Sigmoid colon (tissue), 7 donors: ENCODE measurements around the gene CHD5. TPM values are rescaled to one million over a fixed set of nuclear protein-coding genes. Genes with fewer than 3 reads are reported as not detected.

Experiments
- DNase-seq: peaks from one replicate; pipeline ENCODE4 v3.0.0-alpha.2; 2019
- H3K27ac ChIP-seq, 4 donors: fragments of 200-600 bp; sonication (generic); one replicate each; pipeline ENCODE4 v1.5.1; 2016 to 2019; ENCODE audit warnings: mild to moderate bottlenecking in 1 of 4
- H3K27me3 ChIP-seq, 3 donors: fragments of 200-600 bp; sonication (generic); one replicate each; pipeline ENCODE4 v1.5.1; 2019; ENCODE audit warnings: mild to moderate bottlenecking in 1 of 3
- H3K36me3 ChIP-seq, 4 donors: fragments of 200-600 bp; sonication (generic); one replicate each; pipeline ENCODE4 v1.5.1; 2016 to 2019
- H3K4me1 ChIP-seq, 4 donors: fragments of 200-600 bp; sonication (generic); one replicate each; pipeline ENCODE4 v1.5.1; 2017 to 2019
- H3K4me3 ChIP-seq, 4 donors: fragments of 200-600 bp; sonication (generic); one replicate each; pipeline ENCODE4 v1.5.1; 2017 to 2019; ENCODE audit warnings: mild to moderate bottlenecking in 2 of 4, moderate library complexity in 1 of 4
- H3K9me3 ChIP-seq, 4 donors: fragments of 200-600 bp in 3 of 4; sonication (generic) in 3 of 4; one replicate each; pipeline versions ENCODE4 v1.5.1 to v1.6.1; 2013 to 2019
- CTCF ChIP-seq, 4 experiments: fragments of 450-650 bp in 3 of 4; fragments of 200-600 bp in 1 of 4; IDR thresholded peaks; one replicate each; pipeline ENCODE4 v1.5.1; 2016 to 2019; ENCODE audit warnings: antibody characterized with exemption in 4 of 4, mild to moderate bottlenecking in 3 of 4, moderate library complexity in 2 of 4
- EP300 ChIP-seq, 4 donors: sonication (generic); formaldehyde crosslinking; IDR thresholded peaks; one replicate each; pipeline ENCODE4 v1.6.1; 2017; ENCODE audit warnings: antibody characterized with exemption in 4 of 4
- POLR2A ChIP-seq, 2 donors: fragments of 450-650 bp; IDR thresholded peaks; one replicate each; pipeline ENCODE4 v1.6.1; 2016; ENCODE audit warnings: antibody characterized with exemption in 2 of 2, mild to moderate bottlenecking in 2 of 2, moderate library complexity in 2 of 2
- POLR2AphosphoS5 ChIP-seq, 4 donors: sonication (generic); formaldehyde crosslinking; IDR thresholded peaks; one replicate each; pipeline ENCODE4 v1.6.1; 2017; ENCODE audit warnings: antibody characterized with exemption in 4 of 4
- WGBS, 2 donors: extraction: QIAGEN DNeasy Blood & Tissue Kit; methylation state at CpG; one replicate each; pipeline ENCODE4 v1.1.7; 2013; 5-methylcytosine and 5-hydroxymethylcytosine counted together
- intact Hi-C: fragments of 100-400 bp; cut with DNase I; formaldehyde crosslinking; loops from one replicate; pipeline ENCODE4 v1.15.1; 2023
- polyA plus RNA-seq, 3 donors: library from polyadenylated mRNA; stranded (reverse); fragments of 200-250 nt; gene quantifications; one replicate each; pipeline ENCODE4 v1.2.3, GENCODE V29; 2013
- total RNA-seq, 4 donors: library from RNA; depleted of rRNA; stranded (reverse); fragments of >200 nt; gene quantifications; one replicate each; pipeline ENCODE4 v1.1.0, GENCODE V29; 2016
- donor health status: healthy with polysubstance abuse.
- donor health status: Bipolar disorder and iron deficiency.
- donor health status: healthy.

CHD5 gene
- total and polyA plus RNA-seq, 7 donors, result 0.49 to 2.8 (median 1.4) TPM; not detected in 2

- H3K4me3 ChIP-seq, result no peak overlapping the region
- H3K9me3 ChIP-seq, result no peaks in the 10 kb centered on the region
- WGBS, 2 donors, result 83 to 89% methylated on average over 4 of the region's 4 CpGs
- H3K36me3 ChIP-seq, result no peaks in the 10 kb centered on the region
- H3K4me1 ChIP-seq, result peaks cover 0 to 4% (median 3%) of the 10 kb centered on the region in 4 donors
- no peak overlapping the region for H3K27ac ChIP-seq
- intact Hi-C loops, result no loop called here
- H3K27me3 ChIP-seq, result peaks cover 14 to 32% (median 20%) of the 10 kb centered on the region in 3 donors
- no peak for DNase-seq
- TF ChIP-seq CTCF (IDR thresholded peaks at IDR 0.05) (no peak), POLR2AphosphoS5 (IDR thresholded peaks at IDR 0.05) (no peak), EP300 (IDR thresholded peaks at IDR 0.05) (no peak), POLR2A (IDR thresholded peaks at IDR 0.05) (no peak)
Observed at GRCh38 chr1:6143395-6143794, 36.7 kb downstream of the CHD5 start.

- WGBS, 2 donors, result 81 to 87% methylated on average over 4 of the region's 4 CpGs
- H3K9me3 ChIP-seq, result no peaks in the 10 kb centered on the region
- no peaks in the 10 kb centered on the region for H3K36me3 ChIP-seq
- intact Hi-C loops, result no loop called here
- peaks cover 9 to 25% (median 13%) of the 10 kb centered on the region in 3 donors for H3K27me3 ChIP-seq
- no peak for DNase-seq
- no peak overlapping the region for H3K27ac ChIP-seq
- TF ChIP-seq CTCF (IDR thresholded peaks at IDR 0.05) (no peak), POLR2A (IDR thresholded peaks at IDR 0.05) (no peak), EP300 (IDR thresholded peaks at IDR 0.05) (no peak), POLR2AphosphoS5 (IDR thresholded peaks at IDR 0.05) (no peak)
- no peaks in the 10 kb centered on the region for H3K4me1 ChIP-seq
- no peak overlapping the region for H3K4me3 ChIP-seq
Observed at GRCh38 chr1:6142734-6143133, 37.4 kb downstream of the CHD5 start.

DNA sequence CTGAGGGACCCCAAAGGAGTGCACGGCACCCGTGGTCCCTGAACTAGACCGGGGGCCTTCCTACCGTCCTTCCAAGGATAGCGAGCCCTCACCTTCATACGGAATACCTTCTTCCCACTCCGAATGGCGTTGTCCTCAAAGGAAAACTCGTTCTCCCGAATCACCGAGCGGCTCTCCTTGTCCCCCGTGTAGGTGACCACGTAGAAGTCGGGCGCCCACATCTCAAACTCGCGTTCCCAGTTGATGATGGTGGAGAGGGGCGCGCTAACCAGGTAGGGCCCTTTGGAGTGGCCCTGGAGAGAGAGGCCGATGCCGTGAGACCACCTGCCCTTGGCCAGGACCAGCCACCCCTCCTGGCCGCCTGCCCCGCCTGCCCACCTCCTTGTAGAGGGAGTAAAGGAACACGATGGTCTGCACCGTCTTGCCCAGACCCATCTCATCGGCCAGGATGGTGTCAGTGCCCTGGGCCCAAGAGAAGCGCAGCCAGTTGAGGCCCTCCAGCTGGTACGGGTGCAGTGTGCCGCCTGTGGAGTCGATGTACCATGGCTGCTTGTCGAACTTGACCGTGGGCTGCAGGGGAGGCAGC, 38.0 kb downstream of the CHD5 start:
- Histone ChIP-seq H3K9me3 (no peaks in the 10 kb centered on the region), H3K27ac (no peak overlapping the region), H3K27me3 (peaks cover 7 to 19% (median 7%) of the 10 kb centered on the region in 3 donors), H3K36me3 (no peaks in the 10 kb centered on the region), H3K4me1 (no peaks in the 10 kb centered on the region), H3K4me3 (no peak overlapping the region)
- 93 to 95% methylated on average over 33 of the region's 33 CpGs for WGBS, 2 donors
- TF ChIP-seq EP300 (IDR thresholded peaks at IDR 0.05) (no peak), POLR2A (IDR thresholded peaks at IDR 0.05) (no peak), POLR2AphosphoS5 (IDR thresholded peaks at IDR 0.05) (no peak), CTCF (IDR thresholded peaks at IDR 0.05) (no peak)
- intact Hi-C loops, result no loop called here
- no peak for DNase-seq

- intact Hi-C loops, result no loop called here
- Histone ChIP-seq H3K4me3 (no peak overlapping the region), H3K9me3 (no peaks in the 10 kb centered on the region), H3K4me1 (no peaks in the 10 kb centered on the region), H3K27ac (no peak overlapping the region), H3K27me3 (peaks cover 2 to 14% (median 2%) of the 10 kb centered on the region in 3 donors), H3K36me3 (no peaks in the 10 kb centered on the region)
- no peak for TF ChIP-seq EP300 (IDR thresholded peaks at IDR 0.05)
- TF ChIP-seq POLR2AphosphoS5 (IDR thresholded peaks at IDR 0.05), result no peak
- TF ChIP-seq CTCF (IDR thresholded peaks at IDR 0.05), result no peak
- TF ChIP-seq POLR2A (IDR thresholded peaks at IDR 0.05), result no peak
- no peak for DNase-seq
- WGBS, 2 donors, result 26 to 27% methylated on average over 7 of the region's 7 CpGs
Observed at GRCh38 chr1:6141592-6141991, 38.5 kb downstream of the CHD5 start.

- Histone ChIP-seq H3K36me3 (no peaks in the 10 kb centered on the region), H3K9me3 (no peaks in the 10 kb centered on the region), H3K4me3 (no peak overlapping the region), H3K27me3 (peaks cover 0 to 2% (median 0%) of the 10 kb centered on the region in 3 donors), H3K27ac (no peak overlapping the region), H3K4me1 (no peaks in the 10 kb centered on the region)
- intact Hi-C loops, result no loop called here
- TF ChIP-seq POLR2AphosphoS5 (IDR thresholded peaks at IDR 0.05), result no peak
- TF ChIP-seq EP300 (IDR thresholded peaks at IDR 0.05), result no peak
- TF ChIP-seq CTCF (IDR thresholded peaks at IDR 0.05), result no peak
- no peak for TF ChIP-seq POLR2A (IDR thresholded peaks at IDR 0.05)
- WGBS, 2 donors, result 70 to 87% methylated on average over 2 of the region's 2 CpGs
- peak; percentile 18 for DNase-seq
Observed at GRCh38 chr1:6140413-6140812, 39.7 kb downstream of the CHD5 start.
